GM18873 (cell line): Measurements from ENCODE around the gene CYP4A22.
"Not testable (repeated sequence)": the region's sequence is repeated elsewhere in the genome, so short reads cannot be mapped to it uniquely, and the experiment has no call there.

ENCODE experiments used
- ATAC-seq: cut with Tn5 transposase; IDR thresholded peaks from one replicate; pipeline ENCODE4 v1.9.1; 2021; ENCODE audit warnings: mild to moderate bottlenecking, moderate library complexity, moderate number of reproducible peaks; ENCODE audit not compliant: unreplicated experiment, low FRiP score

Gene CYP4A22

DNA sequence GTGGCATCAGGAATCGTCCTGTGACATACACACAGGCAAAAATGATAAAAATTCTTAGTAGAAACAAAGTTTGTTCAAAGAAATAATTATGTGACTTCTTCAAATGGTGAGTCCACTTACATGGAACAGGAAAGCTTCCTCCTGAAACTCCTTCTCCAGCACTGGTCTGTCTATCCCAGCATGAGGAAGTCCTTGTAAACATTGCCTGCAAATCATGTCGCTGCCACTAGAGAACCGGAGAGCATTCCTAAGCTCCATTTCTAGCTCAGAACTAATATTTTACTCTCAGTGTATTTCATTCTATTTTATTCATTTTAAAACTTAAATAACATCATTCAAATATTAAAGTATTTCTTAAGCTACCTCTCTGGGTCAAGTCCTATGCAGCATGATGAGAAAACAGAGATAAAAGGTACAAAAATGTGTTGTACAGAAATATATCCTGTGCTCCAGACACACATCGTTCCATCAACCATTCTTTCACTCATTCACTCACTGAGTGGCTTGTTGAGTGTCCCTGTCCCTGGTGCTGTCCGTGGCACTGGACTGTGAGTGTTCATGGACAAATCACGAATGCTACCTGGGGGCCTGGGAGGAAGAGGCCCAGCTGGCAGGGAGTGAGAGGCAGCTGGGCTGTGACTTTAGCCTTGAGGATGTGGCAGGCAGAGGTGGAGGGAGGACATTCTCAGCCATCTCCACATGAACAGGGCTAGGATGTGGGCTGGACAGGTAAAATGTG, 10.0 kb downstream of the CYP4A22 start:
- ATAC-seq = no peak

DNA sequence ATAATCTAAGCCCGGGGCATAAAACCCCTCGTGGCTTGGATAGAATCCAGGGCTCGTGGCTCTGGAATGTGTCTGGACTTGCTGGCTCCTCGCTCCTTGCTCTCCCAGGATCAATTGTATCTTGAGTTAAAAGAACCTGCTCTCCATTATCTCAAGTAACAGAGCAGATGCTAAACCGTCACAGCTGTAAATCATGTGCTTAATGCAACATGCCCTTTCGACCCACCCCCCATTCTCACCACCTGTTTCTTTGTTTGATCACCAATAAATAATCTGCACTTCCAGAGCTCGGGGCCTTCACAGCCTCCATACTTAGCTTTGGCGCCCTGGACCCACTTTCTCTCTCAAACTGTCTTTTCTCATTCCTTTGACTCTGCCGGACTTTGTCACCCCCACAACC, 11.9 kb downstream of the CYP4A22 start:
- ATAC-seq = not testable (repeated sequence)

DNA sequence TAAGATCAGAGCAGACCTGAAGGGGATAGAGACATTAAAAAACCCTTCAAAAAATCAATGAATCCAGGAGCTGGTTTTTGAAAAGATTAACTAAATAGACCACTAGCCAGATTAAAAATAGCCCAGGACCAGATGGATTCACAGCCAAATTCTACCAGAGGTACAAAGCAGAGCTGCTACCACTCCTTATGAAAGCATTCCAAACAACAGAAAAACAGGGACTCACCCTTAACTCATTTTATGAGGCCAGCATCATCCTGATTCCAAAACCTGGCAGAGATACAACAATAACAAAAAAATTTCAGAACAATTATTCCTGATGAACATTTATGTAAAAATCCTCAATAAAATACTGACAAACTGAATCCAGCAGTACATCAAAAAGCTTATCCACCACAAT, 19.2 kb downstream of the CYP4A22 start:
- ATAC-seq = not testable (repeated sequence)

DNA sequence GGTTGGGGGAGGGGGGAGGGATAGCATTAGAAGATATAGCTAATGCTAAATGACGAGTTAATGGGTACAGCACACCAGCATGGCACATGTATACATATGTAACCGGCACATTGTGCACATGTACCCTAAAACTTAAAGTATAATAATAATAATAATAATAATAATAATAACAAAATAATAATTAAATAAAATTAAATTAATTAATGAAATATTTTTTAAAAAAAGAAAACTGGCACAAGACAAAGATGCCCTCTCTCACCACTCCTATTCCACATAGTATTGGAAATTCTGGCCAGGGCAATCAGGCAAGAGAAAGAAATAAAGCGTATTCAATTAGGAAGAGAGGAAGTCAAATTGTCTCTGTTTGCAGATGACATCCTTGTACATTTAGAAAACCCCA, 20.7 kb downstream of the CYP4A22 start:
- not testable (repeated sequence) for ATAC-seq

DNA sequence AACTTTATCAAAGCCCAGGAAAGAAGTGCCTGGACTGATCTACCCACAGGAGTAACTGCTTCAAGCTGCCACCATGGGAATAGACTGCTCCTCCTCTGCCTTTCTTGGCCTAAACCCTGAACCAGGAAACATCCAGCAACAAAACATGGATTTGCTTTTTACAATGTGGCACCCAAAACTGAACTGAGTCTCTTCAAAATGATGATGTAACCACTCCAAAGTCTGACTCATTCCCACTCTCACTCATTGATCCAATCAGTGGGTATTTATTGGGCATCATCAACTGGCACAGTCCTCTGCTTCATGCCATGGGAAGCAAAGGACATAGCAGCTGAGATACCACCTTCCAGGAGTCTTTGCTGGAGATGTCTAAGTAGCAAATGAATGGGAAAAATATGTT, 23.5 kb downstream of the CYP4A22 start:
- no peak for ATAC-seq

DNA sequence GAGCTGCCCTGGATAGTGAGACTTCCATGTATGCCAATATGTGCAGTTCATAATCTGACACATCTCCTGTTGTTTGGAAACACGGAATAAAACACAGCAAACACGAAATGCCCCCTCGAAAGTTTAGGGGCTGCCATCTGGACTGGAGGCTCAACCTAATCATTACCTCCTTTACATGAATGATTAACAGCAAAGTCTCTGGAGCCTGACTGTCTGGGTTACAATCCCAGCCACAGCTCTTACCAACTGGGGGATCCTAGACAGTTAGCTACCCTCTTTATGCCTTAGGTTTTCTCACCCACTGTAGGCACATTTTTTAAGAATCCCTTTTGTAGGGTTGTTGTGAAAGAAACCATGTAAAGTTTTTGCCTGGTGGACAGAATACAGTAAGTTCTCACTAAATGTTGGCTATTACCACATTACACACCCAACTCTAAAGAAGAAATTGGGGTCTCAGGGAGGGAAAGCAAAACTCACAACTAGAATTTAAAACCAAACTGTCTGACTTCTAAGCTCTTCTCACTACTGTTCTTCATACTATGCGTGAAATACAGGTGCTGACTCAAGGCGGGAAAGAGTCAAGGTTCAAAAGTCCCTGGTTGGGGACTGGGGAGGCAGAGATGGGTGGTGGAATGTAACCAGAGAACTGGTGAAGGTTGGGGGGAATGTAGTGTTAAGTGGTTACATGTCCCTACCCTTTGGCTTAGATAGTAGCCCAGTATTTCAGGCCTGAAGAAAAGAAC, 24.2 kb downstream of the CYP4A22 start:
- ATAC-seq = no peak

DNA sequence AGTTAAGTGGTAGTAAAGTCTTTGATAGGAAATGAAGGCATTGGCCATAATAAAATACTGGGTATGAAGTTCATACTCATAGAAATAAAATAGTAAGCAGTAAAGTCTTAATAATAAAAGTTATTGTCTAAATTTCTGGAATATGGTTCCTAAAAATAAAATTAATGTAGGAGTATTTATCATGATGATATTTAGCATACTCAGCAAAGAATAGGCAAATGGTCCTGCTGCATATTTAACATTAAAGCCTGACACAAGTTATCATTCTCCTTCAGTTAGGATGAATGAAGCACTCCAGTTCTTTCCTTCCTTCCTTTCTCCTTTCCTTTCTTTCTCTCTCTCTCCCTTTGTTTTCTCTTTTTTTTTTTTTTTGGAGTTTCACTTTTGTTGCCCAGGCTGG, 27.3 kb downstream of the CYP4A22 start:
- no peak for ATAC-seq

DNA sequence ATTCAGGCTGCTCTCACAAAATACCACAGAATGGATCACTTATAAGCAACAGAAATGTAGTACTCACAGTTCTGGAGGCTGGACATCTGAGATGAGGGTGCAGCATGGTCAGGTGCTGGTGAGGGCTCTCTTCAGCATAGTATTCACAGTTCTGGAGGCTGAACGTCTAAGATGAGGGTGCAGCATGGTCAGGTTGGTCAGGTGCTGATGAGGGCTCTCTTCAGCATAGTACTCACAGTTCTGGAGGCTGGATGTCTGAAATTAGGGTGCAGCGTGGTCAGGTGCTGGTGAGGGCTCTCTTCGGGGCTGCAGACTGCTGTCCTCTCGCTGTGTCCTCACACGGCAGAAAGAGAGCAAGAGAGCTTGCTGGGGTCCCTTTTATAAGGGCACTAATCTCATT, 35.5 kb downstream of the CYP4A22 start:
- ATAC-seq = no peak

DNA sequence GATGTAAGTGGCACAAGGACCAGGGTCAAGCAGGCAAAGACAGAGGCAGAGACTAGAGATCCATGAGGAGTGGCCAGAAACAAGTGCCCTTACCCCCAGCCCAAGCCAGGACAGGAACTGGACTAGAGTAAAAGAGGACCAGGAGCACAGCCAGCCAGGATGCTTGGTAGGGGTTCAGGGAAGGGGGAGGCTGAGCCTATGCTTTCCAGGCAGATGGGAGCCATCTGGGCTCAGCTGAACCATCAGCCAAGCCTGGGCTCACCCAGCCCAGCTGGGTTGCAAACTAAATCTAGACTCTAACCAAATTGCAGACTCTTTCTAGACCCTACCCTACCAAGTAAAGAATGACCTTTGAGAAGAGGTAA, 37.4 kb downstream of the CYP4A22 start:
- no peak for ATAC-seq

DNA sequence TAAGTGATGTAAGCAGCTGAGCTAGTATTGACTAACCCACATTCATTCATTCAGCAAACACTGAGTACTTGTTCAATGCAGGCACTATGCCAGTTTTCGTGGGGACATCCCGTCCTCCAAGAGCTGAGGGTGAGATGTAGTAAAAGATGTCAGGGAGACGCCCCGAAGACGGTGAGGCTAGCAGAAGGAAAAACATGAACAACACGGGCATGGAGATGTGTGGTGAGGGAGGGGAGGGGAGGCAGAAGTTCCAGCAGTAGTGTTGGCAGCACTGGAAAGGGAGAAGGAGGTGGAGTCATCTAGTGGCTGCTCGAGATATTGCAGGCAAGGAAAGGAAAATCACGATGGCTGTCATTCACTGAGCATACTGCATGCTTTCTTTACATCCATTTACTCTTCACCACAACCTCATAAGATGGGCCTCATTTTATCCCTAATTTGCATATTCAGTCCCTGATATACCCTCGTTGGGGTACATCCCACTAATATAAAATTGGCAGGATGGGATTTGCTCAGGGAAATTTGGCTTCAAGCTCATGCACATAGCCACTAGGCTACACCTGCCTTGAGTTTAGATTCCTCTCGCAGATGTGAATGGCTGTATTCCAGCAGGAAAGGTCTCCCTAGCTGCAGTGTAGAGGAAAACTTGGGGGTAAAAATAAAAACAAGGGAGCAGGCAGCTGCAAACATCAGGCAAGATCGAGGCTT, 38.1 kb downstream of the CYP4A22 start:
- no peak for ATAC-seq

DNA sequence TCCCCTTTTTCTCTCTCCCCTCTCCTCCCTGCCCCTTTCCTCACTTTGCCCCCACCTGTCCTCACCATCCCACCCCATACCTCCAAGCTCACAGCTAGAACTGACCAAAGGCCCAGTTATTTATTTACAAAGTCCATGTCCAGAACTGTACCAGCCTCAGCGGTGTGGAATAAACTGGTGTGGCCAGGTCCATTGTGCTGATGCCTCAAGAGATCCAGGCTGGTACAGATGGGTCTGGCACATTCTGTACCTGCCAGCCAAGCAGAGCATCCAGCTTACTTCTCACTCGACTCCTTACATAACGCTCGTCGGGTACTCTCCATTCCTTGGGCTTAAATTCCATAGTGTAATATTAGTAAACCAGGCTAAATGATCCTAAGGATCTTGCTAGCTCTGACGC, 40.8 kb downstream of the CYP4A22 start:
- no peak for ATAC-seq

DNA sequence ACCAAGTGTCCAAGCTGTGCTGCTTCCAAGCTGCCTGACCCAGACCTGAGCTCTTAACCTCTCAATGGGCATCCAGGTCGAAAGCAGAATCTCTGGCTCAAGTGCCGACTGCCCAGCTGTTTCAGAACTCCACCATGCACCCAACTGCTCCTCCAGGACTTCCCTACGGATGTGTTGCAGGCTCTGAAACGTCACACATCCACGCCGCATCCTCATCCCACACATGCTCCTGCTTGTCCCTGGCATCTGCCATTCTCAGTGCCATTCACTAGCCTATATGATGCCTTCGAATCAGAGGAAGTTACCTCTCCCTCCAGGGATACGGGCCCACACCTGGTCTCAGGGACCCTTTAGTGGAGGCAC, 41.4 kb downstream of the CYP4A22 start:
- no peak for ATAC-seq

DNA sequence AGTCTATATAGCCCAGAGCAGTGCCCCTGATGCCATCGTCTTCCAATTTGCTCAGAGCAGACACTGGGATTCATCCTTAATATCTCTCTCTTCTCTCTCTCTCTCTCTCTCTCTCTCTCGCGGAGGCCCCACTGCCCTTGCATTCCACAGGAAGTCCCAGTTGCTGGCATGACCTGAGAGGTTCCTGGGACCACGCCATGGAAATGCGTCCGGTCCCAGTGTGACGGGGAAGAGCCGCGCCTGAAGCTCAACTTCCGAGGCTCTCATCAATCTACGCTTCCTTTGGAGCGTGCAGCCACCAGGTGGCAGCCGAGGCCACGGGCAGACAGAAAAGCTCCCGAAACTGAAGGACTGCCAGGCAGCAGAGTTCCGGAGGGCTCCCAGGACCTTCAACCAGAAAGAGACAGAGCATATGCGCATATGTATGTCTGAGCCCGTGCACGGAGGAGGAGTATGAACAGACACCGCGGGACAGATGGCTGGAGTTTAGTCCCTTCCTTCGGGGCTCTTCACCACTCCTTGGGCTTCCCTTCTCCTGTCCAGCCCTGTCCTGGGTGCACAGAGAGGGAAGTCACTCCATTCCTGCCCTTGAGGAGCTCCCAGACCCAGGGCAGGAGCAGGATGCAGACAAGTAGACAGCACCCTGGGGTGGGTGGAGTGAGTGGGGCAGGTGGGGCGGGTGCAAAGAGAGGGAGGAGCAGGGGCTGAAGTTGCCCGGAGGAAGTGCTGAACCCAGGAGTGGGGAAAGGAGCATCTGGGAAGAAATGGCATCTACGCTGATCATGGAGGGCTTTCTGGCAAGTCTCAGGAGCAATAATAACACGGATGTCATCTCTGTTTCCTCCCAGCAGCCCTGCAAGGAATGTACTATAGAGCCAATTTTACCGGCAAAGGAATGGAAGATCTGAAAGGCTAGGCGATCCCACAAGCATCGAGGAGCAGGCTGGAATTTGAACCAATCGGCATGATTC, 42.1 kb downstream of the CYP4A22 start:
- peak; percentile 71 for ATAC-seq

DNA sequence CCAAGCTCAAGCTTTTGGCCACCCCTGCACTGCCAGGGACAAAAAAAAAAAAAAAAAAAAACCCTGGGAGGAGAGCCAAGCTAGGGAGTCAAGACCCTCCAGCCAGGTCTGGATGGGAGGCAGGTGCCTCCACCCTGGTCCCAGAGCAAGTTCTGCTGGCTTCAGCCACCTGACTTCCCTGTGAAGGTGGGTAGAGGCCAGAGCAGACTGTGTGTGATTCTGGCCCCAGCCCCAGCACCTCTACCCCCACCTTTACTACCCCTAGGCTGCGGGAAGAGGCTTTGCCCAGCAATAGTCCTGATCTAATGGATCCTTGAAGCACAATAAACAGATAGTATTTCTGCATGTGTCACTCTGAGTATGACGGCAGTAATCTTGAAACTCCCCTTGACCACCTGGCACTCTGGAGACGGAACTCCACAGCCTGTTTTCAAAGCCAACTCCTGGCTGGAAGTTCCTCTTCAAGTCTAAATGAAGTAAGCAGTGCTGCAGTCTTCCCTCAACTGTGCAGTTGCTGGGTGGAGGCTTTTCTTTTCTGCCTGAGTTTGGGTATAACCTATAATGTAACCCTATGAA, 42.8 kb downstream of the CYP4A22 start:
- no peak for ATAC-seq

DNA sequence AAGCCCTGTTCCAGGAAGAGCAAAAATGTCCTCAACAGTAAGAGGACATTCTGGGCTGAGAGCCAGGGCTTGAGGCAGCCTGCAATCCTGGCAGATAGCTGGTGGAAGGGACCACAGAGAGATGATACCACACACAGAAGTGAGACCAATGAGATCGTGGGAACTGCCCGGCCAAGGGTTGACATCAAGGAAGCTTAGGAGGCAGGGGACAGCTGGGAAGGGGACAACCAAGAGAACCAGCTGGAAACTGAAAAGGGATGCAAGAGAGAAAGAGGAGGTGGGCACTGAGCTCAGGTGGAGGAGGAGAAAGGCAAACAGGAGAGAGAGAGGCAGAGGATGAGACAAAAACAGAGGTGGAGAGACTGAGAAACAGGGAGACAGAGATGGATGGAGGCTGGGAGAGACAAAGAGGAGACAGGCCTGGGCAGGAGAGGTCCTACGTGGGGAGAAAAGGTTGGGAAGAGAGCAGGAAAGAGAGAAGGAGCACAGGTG, 43.4 kb downstream of the CYP4A22 start:
- no peak for ATAC-seq

DNA sequence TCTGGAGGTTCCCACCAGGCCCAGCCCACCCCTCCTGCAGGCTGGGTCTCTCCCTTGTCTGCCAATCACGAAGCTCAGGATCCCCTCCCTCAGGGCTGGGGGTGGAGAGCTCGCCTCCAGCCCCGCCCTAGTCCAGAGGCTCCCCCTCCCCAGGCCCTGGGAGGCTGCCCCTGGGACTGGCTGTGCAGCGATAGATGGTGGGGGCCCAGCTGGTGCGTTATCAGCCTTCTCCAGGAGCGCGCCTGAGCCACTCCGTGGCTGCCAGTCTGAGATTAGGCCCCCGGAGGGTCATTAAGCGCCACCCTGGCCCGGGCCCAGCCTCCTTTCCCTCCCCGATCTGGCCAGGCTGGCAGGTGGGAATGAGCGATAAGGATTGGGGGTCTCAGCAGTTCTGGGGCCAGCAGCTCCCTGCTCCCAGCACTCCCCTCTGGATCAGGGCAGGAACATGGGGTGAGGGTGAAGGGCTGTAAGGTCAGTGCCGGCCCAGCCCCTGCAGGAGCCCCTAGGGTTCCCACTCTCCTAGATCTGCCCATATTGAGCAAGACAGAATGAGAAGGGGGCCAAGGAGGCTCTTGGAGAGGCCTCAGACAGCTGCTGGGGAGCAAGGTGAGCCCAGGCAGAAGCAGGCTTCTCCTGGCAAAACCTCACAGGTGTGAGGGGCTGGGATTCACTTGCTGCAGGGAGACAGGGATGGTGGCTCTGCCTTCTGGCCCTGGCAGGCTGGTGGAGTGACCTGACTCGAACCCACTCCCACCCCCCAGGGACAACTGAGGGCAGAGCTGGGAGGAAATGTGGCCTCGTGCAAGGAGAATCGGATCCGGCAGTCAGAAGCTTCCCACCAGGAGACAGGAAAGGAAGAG, 44.1 kb downstream of the CYP4A22 start:
- ATAC-seq = no peak

DNA sequence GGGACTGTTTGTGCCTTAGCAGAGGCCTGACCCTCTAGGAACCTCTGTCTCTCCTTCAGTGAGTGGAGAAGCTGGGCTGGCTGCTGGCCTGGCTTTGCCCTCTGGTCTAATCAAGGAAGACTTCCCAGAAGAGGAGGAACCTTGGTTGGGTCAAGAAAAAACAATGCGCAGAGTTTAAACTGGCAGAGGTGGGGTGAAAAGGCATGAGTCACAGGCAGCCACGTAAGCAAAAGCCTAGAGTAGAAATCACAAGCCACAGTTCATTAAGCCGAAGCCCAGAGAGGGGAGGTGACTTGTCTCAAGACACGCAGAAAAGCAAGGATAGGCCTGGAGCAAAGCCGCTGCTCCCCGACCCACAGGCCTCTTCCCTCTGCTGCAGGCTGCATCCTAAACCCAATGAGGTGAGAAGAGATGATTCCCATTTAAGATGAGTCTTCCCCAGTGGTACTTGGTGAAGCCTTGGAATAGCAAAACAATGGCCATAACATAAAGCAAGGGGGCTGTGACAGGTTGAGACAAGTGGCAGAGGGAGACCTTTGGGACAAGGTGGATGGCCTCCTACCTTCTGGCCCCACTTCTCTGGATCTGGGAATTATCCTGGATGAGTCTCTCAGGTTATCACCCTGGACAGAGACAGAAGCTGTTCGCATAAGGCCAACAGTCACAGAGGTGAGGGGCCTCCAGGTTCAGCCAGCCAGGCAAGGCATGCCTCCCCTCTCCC, 44.9 kb downstream of the CYP4A22 start:
- ATAC-seq = no peak

DNA sequence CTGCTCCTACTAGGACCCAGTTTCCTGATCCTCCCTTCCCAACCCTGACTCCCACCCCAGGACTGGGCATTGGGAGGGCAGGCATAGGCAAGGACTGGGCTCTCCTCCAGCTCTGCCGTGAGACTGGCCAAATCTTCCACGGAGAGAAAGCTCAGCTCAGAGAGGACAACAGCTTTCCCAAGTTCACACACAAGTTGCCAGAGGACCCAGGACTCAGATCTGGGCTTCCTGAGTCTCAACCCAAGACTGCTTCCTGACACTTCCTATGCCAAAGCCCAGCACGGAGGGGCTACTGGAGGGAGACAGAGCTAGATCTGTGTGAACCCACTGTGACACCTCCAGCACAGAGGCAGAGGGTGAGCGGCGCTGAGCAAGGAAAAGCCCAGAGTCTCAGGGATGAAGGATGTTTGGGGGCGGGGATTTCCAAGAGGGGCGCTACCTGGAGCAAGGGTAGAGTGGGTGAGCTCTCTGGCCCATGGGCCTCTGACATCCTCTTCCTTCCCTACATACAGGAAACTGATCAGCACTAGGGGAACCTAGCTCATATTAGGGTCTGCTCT, 45.5 kb downstream of the CYP4A22 start:
- no peak for ATAC-seq
